ENCODE measurements around the gene AGPAT4. TPM values are rescaled to one million over a fixed set of nuclear protein-coding genes. Genes with fewer than 3 reads are reported as not detected.

The AGPAT4 gene
- total and polyA plus RNA-seq, 2 of the 4 experiments (the other 2 are of a cell fraction): 3.6 to 3.8 TPM

DNA sequence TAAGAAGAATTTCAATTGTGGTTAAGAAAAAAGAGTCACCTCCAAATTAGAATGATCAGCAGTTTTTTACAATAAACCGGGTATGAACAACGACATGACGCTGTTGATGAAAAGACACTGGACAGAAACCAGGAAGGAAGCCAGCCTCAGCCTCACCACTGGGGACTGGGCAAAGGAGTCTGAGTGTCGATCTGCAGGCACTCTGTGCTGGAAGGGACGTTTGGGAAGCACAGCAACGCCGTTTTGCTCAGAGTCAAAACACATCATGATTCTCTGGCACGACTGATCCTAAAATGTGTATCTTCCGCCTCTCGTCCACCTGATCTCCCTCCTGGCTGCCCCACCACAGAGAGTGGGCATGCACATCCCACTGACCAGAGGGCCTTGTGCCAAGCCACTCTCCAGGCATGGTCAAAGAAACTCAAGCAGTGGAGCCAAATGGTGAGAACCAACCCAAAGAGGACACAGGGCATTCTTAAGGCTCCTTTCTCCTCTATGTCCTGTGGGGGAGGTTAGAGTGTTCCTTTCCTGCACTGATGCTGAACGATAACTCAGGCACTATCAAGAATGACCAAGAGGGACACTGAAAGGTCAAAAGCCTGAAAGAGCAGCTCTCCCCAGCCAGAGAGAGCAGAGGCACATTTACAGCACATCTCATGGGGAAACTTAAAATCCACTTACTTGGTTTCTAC, 68.8 kb downstream of the AGPAT4 start:
- H3K9me3 ChIP-seq (ENCODE audit: control insufficient read depth, insufficient read depth, low read length): 0 out of 2 replicates have a peak, but pooled peaks cover 2% of the 10 kb centered on the region
- no peak overlapping the region for H3K4me2 ChIP-seq (ENCODE audit: low read depth, low read length)

More for the DNA sequence above, 68.8 kb downstream of the AGPAT4 start:
- H3K4ac ChIP-seq (ENCODE audit: low read depth, low read length): no peak overlapping the region
- no peaks in the 10 kb centered on the region for H3K36me3 ChIP-seq (ENCODE audit: control insufficient read depth, insufficient read depth, low read length)
- H3K14ac ChIP-seq (replicated peaks; ENCODE audit: low read depth, low read length): no peak overlapping the region
- H3K9ac ChIP-seq (ENCODE audit: low read depth, low read length): no peak overlapping the region
- H2BK5ac ChIP-seq (ENCODE audit: low read depth, low read length, poor library complexity, severe bottlenecking): no peak overlapping the region
- H4K91ac ChIP-seq (ENCODE audit: insufficient read depth, low read depth, low read length): no peak overlapping the region; the same call in 1 of the 2 replicates
- DNase-seq (no peak), ATAC-seq (ENCODE audit: low read depth) (no peak)
- no peak overlapping the region; the same call in 1 of the 2 replicates for H2BK20ac ChIP-seq (ENCODE audit: low read depth, low read length)
- H2AK9ac ChIP-seq (replicated peaks; ENCODE audit: low read depth, low read length, poor library complexity): no peak overlapping the region
- TF ChIP-seq RCOR1 (IDR thresholded peaks at IDR 0.05; ENCODE audit: insufficient replicate concordance, low read length): no peak
- 0 out of 2 replicates have a peak, but pooled peaks have one; percentile 38 for TF ChIP-seq MAFK (IDR thresholded peaks at IDR 0.05; ENCODE audit: low read depth, low read length)
- no peak for TF ChIP-seq MAZ (IDR thresholded peaks at IDR 0.05; ENCODE audit: borderline replicate concordance, low read depth, low read length)
- H4K5ac ChIP-seq (ENCODE audit: low read depth, low read length): no peak overlapping the region
- H3K23ac ChIP-seq (ENCODE audit: low read depth, low read length): no peak overlapping the region
- no peak overlapping the region for H3K56ac ChIP-seq (ENCODE audit: extremely low read depth, insufficient read depth, low read length)
- dilution Hi-C loops (cut with HindIII; ENCODE audit: low sequenced_read_pairs, unreplicated experiment): no loop called here
- WGBS, 2 experiments (ENCODE audit: extremely low coverage in 2 of 2, insufficient read length in 1 of 2): 77% methylated on average over 10 of the region's 11 CpGs; no CpG with 5 or more reads in 1 of the 2 experiments
- intact Hi-C loops (cut with micrococcal nuclease): no loop called here
- H2BK120ac ChIP-seq (ENCODE audit: low read depth, low read length): no peak overlapping the region
- CTCF ChIA-PET: no interaction called here
- H2AK5ac ChIP-seq (ENCODE audit: low read depth, low read length): no peak overlapping the region
- BruUV-seq (replicated peaks): no TSS peak
- no peak overlapping the region for H2BK15ac ChIP-seq (ENCODE audit: low read depth, low read length)
- no peaks in the 10 kb centered on the region for H3K9me1 ChIP-seq (ENCODE audit: insufficient read depth, low read length)
- no peak overlapping the region for H3K18ac ChIP-seq (ENCODE audit: low read depth, low read length)
- H3K79me1 ChIP-seq (ENCODE audit: low read depth in 1 of 2, low read length in 2 of 2): peaks cover 6 to 13% of the 10 kb centered on the region in 2 experiments; a peak in 2 of 4 replicates
- H3K27me3 ChIP-seq (ENCODE audit: control insufficient read depth, insufficient read depth, low read length): no peaks in the 10 kb centered on the region
- no peak overlapping the region for H4K8ac ChIP-seq (ENCODE audit: low read depth in 2 of 2, low read length in 2 of 2)
- H3K27ac ChIP-seq (ENCODE audit: insufficient read depth, low read length): no peak overlapping the region
- no peak overlapping the region for H2AFZ ChIP-seq (replicated peaks; ENCODE audit: low read length, poor library complexity)
- no peak overlapping the region for H3K4me3 ChIP-seq (ENCODE audit: insufficient read depth, low read depth, low read length)
- POLR2A ChIA-PET (ENCODE audit: unreplicated experiment): no interaction called here
- in situ Hi-C loops (cut with MboI; ENCODE audit: low sequenced_read_pairs): no loop called here
- no peaks in the 10 kb centered on the region for H4K20me1 ChIP-seq (ENCODE audit: insufficient read depth, low read length)
- no peaks in the 10 kb centered on the region for H3K4me1 ChIP-seq (ENCODE audit: control insufficient read depth, insufficient read depth, low read length)
